ENCODE data around the gene ANKRD33.
"Not testable (repeated sequence)": the region's sequence is repeated elsewhere in the genome, so short reads cannot be mapped to it uniquely, and the experiment has no call there.

The ANKRD33 gene

DNA sequence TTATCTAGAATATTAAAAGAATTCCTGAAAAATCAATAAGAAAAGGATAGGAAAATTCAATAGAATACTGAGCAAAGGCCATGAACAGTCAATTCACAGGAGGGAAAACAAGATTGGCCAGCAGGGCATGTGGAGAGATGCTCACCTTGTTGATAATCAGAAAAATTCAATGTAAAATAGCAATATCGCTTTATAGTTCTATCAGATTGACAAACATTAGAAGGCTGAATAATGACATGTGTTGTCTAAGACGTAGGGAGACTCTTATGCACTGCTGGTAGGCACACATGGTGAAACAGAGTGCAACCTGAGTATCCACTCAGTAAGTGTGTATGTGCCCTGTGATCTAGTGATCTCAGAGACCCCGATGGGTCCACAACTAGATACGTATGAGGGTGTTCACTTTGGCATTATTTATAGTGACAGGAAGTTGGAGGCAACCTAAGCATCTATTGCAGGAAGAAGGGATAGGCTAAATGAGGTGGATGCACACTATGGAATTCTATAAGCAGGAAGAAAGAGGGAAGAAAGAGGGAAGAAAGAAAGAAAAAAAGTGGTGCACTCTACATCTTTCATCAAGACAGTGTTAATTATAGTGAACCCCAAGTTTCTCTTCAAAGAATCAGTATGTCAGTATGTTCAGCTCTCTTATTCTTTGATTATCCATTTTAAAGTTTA is 3.8 kb upstream of the ANKRD33 start:
- DNase-seq: no peak

DNA sequence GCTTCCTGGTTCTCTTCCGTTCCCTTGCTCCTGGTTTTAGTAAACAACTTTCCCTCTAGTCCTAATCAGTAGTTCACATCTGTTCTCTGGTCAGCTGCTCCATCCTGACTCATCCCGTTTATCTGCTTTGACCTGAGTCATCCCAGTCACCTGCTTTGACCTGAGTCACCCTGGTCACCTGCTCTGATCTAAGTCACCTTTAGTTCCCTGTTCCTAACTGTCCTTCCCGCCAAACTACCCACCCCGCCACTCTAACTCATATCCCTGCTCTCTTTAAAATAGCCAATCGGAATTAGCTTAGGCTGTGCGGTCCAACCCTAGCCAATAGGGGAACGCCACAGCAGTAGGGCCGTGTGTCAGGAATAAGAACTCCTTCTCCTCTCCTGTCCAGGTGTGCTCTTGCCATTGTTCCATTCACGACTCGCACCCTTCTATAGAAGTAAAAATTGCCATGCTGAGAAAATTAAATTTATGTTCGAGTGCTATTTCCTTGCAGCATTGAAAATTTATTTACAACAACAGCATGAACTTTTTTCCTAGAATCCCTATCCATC is 3.1 kb upstream of the ANKRD33 start:
- no peak for DNase-seq

DNA sequence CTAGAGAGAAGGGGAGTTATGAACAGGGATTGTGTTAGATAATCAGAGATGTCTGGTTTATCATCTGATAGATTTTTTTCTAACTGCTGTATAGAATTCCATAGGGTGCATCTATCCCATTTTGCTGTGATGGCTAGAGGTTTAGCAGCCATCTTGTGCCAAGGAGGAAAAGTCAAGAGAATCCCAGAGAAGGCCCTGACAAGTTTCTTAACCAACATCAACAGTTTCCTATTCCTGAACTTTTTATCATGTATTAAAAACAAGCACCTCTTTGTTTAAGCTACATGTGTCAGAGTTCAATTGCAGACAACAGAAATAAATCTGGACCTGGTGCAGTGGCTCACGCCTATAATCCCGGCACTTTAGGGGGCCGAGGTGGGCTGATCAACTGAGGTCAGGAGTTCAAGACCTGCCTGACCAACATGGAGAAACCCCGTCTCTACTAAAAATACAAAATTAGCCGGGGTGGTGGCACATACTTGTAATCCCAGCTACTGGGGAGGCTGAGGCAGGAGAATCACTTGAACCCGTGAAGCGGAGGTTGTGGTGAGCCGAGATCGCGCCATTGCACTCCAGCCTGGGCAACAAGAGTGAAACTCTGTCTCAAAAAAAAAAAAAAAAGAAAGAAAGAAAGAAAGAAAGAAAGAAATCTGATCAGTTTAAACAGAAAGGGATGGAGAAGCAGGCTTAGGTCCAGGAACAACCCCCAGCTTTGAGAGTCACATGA is 2.4 kb upstream of the ANKRD33 start:
- DNase-seq: not testable (repeated sequence)

DNA sequence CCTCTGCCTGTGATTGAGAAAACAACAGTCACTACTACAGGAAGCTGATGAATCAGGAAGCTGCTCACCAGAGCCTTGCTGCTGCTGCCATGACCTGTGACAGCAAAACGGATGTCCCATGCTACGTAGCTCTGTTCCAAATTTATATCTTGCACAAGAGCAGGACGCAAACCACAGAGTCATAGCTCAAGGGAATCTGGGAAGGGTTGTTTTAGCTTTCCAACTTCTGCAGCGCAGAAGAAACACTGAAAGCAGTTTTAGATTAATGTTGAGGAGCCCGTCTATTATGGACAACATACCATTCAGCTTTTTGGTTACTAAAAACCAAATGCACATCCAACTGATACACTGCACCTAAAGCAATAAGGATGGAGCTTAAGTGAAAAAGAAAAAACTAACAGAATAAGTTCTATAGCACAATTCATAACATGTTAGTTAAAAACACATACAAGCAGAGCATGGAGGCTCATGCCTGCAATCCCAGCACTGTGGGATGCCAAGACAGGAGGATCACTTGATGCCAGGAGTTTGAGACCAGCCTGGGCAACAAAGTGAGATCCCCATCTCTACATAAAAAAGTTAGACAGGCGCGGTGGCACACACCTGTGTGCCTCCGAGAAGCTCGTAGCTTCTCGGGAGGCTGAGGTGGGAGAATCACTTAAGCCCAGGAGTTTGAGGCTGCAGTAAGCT is 1.7 kb upstream of the ANKRD33 start:
- no peak for DNase-seq

DNA sequence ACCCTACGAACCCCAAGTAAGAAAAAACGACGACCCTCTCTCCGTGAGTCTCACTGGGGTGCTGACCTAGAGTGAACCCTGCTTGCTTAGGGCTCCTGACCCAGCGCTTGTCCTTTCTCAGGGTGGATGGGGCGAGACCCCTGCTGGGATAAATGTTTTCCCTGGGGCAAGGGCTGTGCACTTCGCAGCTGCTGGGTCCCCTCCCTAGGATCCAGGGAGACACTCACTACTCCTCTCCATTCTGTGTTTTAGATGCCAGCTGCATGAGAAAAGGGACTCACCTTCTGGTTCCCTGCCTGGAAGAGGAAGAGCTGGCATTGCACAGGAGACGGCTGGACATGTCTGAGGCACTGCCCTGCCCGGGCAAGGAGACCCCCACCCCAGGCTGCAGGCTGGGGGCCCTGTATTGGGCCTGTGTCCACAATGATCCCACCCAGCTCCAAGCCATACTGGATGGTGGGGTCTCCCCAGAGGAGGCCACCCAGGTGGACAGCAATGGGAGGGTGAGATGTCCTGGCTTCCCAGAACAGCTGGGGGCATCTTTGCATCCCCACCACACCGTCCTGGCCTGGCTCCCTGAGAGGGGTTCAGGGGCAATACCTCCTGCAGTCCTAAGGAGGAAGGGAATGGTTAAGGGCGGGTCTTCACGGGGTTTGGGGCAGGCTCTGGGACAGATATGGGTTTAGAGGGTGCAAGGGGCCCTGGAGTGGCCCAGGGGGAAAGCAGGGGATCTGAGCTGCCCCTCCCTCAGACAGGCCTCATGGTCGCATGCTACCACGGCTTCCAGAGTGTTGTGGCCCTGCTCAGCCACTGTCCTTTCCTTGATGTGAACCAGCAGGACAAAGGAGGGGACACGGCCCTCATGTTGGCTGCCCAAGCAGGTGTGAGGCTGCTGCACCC is 663 bp downstream of the ANKRD33 start:
- DNase-seq: no peak

DNA sequence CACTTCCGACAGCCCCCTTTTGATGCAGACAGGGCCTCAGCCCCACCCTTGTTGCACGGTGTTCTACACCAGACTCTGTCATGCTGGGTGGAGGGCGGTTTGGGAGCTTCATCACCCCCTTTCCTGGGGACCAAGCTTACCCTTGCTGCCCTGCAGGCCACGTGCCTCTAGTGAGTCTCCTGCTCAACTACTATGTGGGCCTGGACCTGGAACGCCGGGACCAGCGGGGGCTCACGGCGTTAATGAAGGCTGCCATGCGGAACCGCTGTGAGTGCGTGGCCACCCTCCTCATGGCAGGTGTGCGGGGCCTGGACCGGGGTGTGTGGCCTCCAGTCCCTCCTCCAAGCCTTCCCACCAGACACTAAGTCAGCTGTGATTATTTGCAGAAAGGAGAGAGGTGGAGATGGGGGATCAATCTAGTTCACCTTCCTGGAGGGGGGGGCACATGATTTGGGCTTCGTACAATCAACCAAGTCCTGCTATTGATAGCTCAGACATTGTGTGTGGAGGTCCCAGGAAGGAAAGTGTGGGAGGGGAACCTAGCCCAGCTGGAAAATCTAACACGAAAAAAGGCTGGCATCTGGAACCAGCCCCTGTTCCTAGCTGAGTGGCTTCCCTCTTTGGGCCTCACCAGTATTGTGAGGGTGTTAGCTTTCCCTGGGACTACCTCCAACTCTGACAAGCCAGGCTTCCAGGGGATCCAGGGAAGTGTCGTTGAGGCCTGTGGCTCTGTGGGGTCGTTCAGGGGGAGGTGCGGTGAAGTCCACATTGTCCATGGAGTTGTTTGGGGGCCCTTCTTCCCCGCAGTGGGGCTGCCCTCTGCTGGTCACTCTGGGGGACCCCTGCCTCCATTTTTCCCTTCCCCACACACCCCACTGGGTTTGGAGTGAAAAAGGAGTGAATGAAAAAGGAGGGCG is 1.6 kb downstream of the ANKRD33 start:
- DNase-seq: no peak

DNA sequence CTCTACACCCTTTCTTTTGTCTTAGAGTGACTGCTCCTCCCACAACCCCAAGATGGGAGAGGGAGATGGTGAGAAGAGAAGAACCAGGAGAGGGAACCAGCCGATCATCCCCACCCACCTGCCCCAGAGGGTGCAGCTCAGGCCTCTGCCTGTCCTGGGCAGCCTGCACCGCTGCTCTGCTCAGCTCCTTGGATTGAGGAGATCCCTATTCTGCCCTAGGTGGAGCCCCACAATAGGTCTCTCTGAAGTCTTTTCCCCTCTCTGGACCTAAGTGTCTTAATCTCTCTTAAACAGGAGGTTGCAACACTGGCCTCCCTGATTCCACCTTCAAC is 2.2 kb downstream of the ANKRD33 start:
- no peak for DNase-seq

DNA sequence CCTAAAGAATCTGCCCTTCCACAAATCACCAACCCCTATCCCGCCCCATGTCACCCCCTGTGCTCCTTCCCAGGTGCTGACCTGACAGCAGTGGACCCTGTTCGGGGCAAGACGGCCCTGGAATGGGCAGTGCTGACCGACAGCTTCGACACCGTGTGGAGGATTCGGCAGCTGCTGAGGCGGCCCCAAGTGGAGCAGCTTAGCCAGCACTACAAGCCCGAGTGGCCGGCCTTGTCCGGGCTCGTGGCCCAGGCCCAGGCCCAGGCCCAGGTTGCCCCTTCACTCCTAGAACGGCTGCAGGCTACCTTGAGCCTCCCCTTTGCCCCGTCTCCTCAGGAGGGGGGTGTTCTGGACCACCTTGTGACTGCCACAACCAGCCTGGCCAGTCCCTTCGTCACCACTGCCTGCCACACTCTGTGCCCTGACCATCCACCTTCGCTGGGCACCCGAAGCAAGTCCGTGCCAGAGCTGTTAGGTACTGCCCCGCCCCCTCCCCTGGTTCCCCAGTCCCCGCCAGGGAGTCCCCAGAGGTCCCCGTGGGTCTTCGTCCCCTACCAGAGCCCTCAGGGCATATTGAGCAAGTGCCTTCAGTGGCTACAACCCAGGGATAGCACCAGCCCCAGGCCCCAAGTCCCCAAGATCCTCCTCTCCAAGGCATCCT is 2.7 kb downstream of the ANKRD33 start:
- DNase-seq: no peak

DNA sequence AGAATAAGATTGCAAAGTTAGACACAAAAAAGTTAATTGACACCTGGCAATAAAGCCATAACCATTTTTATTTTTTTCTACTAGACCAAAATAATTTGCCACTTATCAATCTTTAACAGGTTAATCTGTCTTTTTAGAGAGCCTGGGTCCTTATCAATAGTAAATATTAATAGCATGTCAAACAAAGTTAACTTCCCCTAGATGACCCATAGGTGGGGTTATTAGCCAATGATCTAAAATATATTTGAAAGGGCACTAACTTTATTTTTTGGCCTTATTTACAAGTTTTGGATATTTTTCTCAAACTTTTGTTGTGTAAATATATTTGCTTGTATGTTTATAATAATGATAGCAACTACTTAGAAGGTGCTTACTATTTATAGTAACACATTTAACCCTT is 3.9 kb downstream of the ANKRD33 start:
- DNase-seq: no peak

DNA sequence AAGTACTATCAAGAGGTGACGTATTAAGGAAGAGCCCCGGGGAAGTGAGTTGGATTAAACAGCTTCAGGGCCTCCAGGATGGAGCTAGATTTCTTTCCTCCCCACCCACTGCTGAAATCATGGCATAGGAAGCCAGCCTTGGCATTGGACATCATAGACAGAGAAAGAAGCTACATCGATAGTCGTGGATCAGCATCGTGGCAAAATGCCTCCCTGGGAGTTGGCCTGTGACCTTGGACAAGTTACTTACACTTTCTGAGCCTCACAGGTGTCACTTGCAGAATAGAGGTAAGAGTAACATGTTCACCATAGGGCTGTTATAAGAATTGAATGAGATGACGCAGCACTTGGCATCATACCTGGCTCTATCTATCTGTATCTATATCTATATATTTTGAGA is 5.9 kb downstream of the ANKRD33 start:
- no peak for DNase-seq

DNA sequence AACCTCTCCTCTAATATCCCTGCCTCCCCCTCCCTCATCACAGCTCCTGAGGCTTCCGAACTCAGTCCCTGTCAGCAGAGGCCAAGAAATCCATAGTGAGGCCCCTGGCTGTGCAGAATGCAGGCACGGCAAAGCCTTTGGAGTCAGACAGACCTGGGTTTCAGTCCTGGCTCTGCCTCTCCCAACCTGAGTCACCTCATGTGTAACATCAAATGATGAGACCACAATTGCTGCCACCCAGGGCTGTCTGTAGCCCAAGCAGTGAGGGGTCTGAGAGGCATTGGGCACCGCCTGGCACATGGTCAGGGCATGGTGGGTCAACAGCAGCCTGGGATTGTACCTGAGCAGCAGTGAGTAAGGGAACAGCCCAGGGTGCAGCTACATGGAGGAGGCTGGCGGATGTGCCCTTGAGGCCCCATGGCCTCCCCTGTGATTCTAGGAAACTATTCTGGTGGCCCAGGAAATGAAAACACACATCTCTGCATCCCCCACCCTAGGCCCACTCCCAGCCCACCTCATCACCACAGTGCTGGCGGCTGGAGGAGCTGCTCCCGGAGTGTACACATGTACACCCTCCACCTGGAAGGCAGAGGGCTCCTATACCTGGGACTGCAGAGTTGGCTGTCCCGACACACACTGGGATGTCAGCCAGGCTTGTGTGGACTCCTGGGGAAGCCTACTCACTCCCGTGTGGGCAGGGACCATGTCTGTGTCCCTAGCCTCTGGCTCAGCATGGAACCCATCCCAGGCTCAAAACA is 7.7 kb downstream of the ANKRD33 start:
- no peak for DNase-seq

DNA sequence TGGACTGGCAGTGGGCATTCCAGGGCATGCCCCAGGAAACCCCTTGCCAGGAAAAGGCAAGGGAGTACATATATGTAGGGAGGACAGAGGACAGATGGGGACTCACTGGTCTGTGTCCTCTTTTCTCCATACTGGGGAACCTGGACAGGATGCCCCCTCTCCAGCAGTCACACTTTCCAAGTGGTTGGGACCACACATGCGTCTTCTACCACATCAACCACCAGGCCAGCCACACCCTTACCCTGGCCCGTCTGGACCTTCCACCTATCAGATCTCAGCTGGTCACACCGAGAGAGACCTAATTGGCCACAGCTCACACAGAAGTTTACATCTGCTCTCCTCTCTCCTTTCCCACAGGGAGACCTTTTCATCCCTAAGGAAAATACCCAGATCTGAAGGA is 8.3 kb downstream of the ANKRD33 start:
- no peak for DNase-seq

DNA sequence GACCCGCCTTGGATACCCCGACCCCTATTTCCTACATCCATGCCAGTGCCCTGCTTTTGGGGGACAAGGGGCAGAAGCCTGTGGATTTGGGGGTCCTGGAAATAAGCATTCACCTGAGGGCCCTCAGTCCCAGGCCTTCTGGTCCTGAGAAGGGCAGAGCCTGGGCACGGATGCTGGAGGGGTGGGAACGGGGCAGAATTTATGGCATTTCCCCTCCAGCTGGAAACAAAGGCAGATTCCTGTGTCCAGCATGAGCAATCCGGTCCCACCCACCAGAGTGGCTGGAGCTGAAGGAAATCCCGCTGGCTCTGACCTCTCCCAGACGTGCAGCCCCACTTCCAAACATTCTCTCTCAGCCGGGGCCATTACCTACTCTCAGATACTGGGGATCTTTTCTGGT is 9.3 kb downstream of the ANKRD33 start:
- no peak for DNase-seq

DNA sequence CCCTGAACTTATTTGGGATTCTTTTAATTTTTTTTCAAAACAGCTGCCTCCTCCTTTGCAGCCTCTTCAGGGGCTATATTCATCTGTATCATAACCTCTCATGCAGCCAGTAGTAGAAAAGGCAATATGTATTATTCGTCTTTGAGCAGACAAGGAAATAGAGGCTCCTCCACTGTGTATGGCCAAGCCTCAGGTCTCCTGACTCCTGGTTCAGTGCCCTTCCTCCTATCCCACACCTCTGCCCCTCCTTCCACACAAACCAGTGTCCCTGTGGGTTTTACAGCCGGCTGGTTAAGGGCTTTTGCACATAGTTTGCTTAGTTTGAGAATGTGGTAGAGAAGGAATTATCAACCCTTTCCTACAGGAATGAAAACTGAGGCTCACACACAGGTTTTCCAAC is 10.6 kb downstream of the ANKRD33 start:
- no peak for DNase-seq

DNA sequence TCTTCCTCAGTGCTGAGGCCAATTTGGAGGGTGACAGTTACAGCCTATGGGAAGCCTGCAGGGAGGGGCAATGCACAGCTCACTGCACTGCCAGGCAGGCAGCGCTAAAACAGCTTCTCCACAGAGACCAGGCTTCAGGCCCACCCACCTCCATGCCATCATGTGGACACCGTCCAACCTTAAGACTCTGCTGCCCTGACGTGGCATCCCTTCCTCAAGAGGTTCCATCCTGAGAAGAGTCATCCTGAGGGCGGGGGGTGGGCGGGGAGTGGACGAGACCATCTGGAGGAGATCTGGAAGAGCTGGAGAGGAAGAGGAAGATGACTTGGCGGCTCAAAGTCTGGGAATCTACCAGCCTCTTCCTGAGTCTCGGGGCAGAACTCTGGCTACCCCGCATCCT is 11.0 kb downstream of the ANKRD33 start:
- DNase-seq: no peak

DNA sequence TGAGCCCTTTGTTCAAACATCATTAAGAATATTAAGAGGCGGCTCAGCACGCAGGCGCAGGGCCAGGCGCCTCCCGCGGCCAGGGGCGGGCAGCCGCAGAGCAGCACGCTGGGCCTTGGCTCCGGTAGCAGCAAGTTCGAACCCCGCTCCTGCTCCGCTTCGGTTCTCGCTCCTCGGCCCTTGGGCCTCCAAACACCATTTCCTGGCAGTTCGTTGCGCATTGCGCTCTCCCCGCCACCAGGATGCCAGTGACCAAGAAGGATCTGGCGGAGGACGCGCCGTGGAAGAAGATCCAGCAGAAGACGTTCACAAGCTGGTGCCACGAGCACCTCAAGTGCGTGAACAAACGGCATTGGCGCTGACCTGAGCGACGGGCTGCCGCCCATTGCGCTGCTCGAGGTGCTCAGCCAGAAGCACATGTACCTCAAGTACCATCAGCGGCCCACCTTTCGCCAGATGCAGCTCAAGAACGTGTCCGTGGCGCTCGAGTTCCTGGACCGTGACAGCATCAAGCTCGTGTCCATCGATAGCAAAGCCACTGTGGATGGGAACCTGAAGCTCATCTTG is 12.5 kb downstream of the ANKRD33 start:
- DNase-seq: no peak

DNA sequence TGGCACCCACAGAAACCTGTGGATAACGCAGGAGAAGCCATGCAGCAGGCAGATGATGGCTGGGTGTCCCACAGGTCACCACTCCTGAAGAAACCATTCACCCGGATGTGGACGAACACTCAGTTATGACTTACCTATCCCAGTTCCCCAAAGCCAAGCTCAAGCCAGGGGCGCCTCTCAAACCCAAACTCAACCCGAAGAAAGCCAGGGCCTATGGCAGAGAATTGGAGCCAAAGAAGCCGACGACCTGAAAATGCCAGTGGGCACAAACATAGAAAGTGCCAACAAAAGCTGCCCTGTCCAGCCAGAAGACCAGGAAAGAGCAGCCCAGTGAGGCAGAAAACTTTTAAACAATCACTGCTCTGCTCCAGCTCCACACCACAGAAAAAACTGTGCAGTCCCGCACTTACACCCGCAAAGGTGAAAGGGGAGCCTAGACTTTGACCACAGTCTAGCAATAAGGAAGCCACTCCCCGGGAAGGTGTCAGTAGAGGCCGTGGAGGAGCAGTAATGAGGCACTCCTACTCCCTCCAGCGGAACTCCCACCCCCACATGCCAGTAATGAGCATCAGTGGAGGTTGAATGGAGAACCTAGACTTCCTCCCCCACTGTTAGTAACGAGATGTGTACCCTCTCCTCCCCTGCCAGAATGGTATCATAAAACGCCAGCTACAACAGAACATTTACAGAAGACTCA is 13.4 kb downstream of the ANKRD33 start:
- no peak for DNase-seq

DNA sequence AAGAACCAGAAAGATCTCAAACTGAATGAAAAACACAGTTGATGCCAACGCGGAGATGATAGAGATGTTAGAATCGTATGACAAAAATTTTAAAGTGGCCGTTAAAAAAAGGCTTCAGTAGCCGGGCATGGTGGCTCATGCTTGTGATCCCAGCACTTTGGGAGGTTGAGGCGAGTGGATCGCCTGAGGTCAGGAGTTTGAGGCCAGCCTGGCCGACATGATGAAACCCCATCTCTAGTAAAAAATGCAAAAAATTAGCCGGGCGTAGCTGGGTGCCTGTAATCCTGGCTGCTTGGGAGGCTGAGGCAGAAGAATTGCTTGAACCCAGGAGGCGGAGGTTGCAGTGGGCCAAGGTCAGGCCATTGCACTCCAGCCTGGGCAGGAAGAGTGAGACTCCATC is 14.0 kb downstream of the ANKRD33 start:
- DNase-seq: no peak

DNA sequence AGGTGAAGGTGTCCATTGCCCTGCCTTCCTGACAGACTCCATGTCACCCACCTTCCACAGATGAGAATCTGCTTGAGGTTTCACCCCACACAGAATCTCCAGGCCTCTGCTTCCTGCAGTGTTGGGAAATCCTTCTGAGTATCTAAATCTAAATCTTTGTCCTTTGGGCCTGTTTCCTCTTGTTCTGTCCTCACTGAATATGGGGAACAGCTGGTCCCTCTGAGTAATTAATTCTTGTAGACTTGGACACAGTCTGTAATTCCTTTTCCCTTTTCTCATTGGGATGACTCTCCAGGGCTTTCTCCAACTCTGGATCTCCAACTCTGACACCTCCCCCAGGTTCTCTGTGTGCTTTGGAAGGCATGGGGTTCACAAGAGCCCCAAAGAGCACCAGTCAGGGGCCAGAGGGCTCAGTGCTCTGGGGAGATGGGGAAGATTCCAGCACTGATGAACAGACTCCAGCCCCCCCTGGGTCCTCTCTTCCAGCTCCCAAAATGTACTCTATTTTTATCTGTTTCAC is 17.1 kb downstream of the ANKRD33 start:
- DNase-seq: no peak
